Choroid plexus epithelial cell (primary cell): ENCODE measurements around the gene PBX4.
"Not testable (repeated sequence)": the region's sequence is repeated elsewhere in the genome, so short reads cannot be mapped to it uniquely, and the experiment has no call there.

Source experiments
- DNase-seq: peaks from one replicate; pipeline ENCODE4 v3.0.0-alpha.2; 2010; ENCODE audit warnings: low read depth
- H3K4me3 ChIP-seq: 2 replicates; pipeline ENCODE4 v1.5.1; 2011; ENCODE audit warnings: low read depth, mild to moderate bottlenecking, control low read depth, low read length, moderate library complexity
- CTCF ChIP-seq: conservative IDR thresholded peaks from 2 replicates; pipeline ENCODE4 v1.5.1; 2011; ENCODE audit warnings: low read depth, mild to moderate bottlenecking, control low read depth, inconsistent platforms, low read length, moderate library complexity

Gene PBX4

GRCh38 chr19:19624032-19624570, 5.6 kb upstream of the PBX4 start:
- H3K4me3 ChIP-seq: no peak overlapping the region
- no peak for DNase-seq
- no peak for TF ChIP-seq CTCF

GRCh38 chr19:19623383-19623782, 4.9 kb upstream of the PBX4 start:
- no peak for DNase-seq
- TF ChIP-seq CTCF: no peak
- no peak overlapping the region for H3K4me3 ChIP-seq

- TF ChIP-seq CTCF: no peak
- DNase-seq: no peak
- H3K4me3 ChIP-seq: no peak overlapping the region
Measured at GRCh38 chr19:19619849-19620210, 1.3 kb upstream of the PBX4 start.

- no peak overlapping the region for H3K4me3 ChIP-seq
- no peak for TF ChIP-seq CTCF
- DNase-seq: no peak
Measured at GRCh38 chr19:19619181-19619848, 828 bp upstream of the PBX4 start.

- no peak for DNase-seq
- no peak for TF ChIP-seq CTCF
- no peak overlapping the region for H3K4me3 ChIP-seq
Measured at GRCh38 chr19:19615086-19615485, 3.4 kb downstream of the PBX4 start.

- H3K4me3 ChIP-seq: no peak overlapping the region
- DNase-seq: no peak
- TF ChIP-seq CTCF: no peak
Measured at GRCh38 chr19:19613506-19613905, 5.0 kb downstream of the PBX4 start.

- peak; percentile 83 for DNase-seq
- no peak for TF ChIP-seq CTCF
- no peak overlapping the region for H3K4me3 ChIP-seq
Measured at GRCh38 chr19:19610376-19611202, 7.9 kb downstream of the PBX4 start.

GRCh38 chr19:19606686-19607085, 11.8 kb downstream of the PBX4 start:
- not testable (repeated sequence) for H3K4me3 ChIP-seq, DNase-seq
